ENCODE data around the gene KCNJ15. TPM values are rescaled to one million over a fixed set of nuclear protein-coding genes. Genes with fewer than 3 reads are reported as not detected.

Gene KCNJ15
- 0.68 and 11.6 TPM in 2 replicates for total RNA-seq

DNA sequence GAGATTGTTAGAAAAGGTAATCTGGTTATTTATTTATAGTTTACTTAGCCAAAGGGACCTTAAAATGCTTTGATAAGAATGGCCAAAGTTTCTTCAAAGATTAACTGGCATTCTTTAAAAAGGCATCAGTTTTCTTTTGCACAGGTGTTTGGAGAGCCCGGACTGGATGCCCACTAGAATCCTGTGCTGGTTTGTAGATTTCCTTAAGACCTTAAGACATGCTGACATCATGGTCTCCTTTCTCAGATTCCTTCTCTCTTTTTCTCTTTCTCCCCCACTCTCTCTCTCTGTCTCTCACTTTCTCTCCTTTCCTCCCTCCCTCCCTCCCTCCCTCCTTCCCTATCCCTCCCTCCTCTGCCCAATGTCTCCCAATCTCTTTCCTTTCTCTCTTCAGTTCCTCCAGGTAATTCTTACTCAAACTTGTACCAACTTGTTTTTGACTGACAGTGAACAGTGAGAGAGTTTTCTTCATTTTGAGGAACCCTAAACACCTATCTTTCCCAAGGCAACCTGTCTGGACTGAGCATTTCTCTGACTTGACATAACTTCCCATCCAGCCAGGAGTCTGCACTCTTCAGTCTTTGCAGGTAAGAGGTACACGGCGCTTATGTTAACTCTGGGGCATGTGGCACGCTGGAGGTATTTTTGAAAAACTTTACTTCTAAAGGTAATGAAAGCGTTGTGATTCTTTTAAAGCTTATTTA is at the start of gene KCNJ15:
TSS of gene KCNJ15 (plus strand) at position 393 of the 704 bp plus-strand sequence. CDS start 42,271 bp downstream, outside the sequence.

Other genes with a start within 250 kb of the KCNJ15 start
- under 0.01 and 0.78 TPM in 2 replicates for gene ERG, start 241.5 kb downstream of the KCNJ15 start, total RNA-seq

Data from nasal cavity respiratory epithelium epithelial cell of viscerocranial mucosa (primary cell).